ENCODE data around the gene IKZF2.

IKZF2 gene

DNA sequence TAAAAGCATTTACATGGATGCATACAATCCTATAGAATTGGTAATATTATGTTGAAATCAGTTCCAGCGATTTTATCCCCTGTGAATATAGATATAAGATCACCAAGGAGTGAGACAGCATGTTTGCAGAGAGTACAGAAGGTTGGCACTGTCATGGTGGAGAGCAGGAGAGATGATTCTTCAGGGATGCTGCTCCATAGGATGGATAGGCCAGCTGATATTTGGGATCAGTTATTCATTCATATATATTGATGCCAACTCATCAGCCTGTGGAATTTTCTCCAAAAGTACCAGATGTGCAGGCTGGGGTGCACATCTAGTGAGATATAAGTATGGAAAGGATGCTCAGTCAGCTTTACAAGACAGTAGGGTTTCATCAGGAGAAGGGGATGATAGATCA lies 139.9 kb downstream of the IKZF2 start:
- no peak for DNase-seq (ENCODE audit: low read depth)
- H3K4me3 ChIP-seq (ENCODE audit: low read depth, low read length), result no peak overlapping the region
- TF ChIP-seq MYC (IDR thresholded peaks at IDR 0.05; ENCODE audit: low read depth, low read length), result no peak
- TF ChIP-seq POLR2A (IDR thresholded peaks at IDR 0.05; ENCODE audit: extremely low read depth, insufficient read length), result no peak

DNA sequence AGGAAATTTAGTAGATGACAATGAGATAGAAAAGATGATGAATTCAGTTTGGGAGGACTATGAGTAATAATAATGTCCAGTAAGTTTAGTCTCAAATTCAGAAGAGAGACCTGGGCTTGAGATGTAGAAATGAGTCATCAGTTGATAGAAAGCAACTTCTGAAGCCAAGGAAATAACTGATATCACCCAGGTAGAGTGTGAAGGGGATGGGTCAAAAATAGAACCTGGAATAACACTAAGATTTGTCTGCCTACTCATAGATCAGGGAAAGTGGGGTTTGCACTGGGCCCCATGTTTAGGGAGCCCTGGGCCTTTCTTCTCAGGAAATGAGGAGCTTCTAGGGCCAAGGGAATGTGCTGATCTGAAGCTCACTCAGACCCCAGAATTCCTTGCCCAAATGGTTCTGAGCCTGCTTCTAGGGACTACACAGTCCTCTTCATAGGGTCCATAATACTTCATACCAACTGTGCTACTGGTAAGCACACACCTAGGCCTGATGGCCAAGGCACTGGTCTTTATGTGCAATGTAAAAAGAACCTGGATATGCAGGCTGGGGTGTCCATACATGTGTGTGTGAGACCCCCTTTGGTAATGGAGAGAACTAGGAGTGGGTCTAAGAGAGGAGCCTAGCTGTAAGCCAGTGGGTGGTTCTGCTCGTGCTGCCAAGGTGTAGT lies 141.2 kb downstream of the IKZF2 start:
- DNase-seq (ENCODE audit: low read depth), result no peak
- H3K4me3 ChIP-seq (ENCODE audit: low read depth, low read length), result no peak overlapping the region
- no peak for TF ChIP-seq POLR2A (IDR thresholded peaks at IDR 0.05; ENCODE audit: extremely low read depth, insufficient read length)
- TF ChIP-seq MYC (IDR thresholded peaks at IDR 0.05; ENCODE audit: low read depth, low read length), result no peak
- TF ChIP-seq, protein P1, sequence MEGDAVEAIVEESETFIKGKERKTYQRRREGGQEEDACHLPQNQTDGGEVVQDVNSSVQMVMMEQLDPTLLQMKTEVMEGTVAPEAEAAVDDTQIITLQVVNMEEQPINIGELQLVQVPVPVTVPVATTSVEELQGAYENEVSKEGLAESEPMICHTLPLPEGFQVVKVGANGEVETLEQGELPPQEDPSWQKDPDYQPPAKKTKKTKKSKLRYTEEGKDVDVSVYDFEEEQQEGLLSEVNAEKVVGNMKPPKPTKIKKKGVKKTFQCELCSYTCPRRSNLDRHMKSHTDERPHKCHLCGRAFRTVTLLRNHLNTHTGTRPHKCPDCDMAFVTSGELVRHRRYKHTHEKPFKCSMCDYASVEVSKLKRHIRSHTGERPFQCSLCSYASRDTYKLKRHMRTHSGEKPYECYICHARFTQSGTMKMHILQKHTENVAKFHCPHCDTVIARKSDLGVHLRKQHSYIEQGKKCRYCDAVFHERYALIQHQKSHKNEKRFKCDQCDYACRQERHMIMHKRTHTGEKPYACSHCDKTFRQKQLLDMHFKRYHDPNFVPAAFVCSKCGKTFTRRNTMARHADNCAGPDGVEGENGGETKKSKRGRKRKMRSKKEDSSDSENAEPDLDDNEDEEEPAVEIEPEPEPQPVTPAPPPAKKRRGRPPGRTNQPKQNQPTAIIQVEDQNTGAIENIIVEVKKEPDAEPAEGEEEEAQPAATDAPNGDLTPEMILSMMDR (IDR thresholded peaks at IDR 0.05; ENCODE audit: low read depth, low read length), result no peak
- TF ChIP-seq, protein P2, sequence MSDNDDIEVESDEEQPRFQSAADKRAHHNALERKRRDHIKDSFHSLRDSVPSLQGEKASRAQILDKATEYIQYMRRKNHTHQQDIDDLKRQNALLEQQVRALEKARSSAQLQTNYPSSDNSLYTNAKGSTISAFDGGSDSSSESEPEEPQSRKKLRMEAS (IDR thresholded peaks at IDR 0.05; ENCODE audit: low read depth, low read length), result no peak

DNA sequence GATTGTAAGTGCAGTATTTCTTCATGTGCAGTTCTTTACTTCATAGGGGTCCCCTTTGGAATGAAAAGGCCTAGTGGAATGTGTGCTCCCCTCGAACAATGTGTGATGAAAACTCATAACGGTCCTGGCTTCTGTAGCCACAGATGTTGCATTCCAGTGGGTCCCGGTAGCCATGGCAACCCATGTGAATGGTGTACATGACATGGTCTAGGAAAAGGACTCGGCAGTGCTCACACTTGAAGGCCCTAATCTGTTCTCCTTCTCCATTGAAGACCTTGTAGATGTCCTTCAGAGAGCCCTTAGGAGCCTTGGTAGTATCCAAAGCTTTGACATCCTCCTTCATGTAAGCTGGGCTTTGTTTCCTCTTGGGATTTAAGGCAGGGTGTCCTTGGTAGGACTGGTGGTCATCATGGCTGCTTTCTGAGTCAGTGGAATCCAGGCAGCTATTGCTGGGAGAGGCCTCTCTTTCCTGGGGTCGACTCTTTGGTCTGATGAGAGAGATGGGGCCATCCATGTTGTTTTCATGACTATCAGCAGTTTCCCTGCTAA lies 144.0 kb downstream of the IKZF2 start:
- TF ChIP-seq POLR2A (IDR thresholded peaks at IDR 0.05; ENCODE audit: extremely low read depth, insufficient read length) (no peak), MYC (IDR thresholded peaks at IDR 0.05; ENCODE audit: low read depth, low read length) (no peak)
- TF ChIP-seq, protein P2 (IDR thresholded peaks at IDR 0.05; ENCODE audit: low read depth, low read length), result no peak
- TF ChIP-seq, protein P1 (IDR thresholded peaks at IDR 0.05; ENCODE audit: low read depth, low read length), result no peak

DNA sequence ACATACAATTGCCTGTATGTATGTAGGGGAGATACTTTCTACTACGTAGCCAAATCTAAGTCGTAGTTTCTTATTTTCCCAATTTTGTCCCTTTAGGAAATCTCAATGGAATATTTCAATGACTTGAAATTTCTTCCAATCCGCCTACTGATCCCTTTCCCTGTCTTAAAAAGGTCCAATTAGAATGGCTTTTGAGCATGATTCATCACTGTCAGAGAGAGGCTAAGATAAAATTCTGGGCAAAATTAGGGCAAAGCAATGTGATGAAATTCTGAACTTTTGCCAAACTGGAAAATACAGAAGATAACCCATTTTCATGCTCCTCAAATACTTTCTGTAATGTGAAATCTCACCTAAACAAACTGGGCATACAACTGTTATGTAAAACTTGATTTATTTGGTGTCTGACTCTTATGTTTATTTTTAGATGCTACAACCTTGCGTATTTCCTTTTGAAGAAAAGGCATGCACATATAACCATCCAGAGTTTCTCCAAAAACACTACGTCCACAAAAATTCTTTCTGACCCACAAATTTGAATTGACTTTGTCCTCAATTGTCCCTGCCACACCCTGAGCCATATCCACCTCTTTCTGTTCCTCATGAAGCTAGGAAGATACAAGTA lies 147.1 kb downstream of the IKZF2 start:
- TF ChIP-seq, protein P2 (IDR thresholded peaks at IDR 0.05; ENCODE audit: low read depth, low read length), result no peak
- TF ChIP-seq MYC (IDR thresholded peaks at IDR 0.05; ENCODE audit: low read depth, low read length), result no peak
- TF ChIP-seq, protein P1 (IDR thresholded peaks at IDR 0.05; ENCODE audit: low read depth, low read length), result no peak
- no peak for TF ChIP-seq POLR2A (IDR thresholded peaks at IDR 0.05; ENCODE audit: extremely low read depth, insufficient read length)
- DNase-seq (ENCODE audit: low read depth), result no peak
- no peak overlapping the region for H3K4me3 ChIP-seq (ENCODE audit: low read depth, low read length)

More for the DNA sequence above, 144.0 kb downstream of the IKZF2 start:
- no peak for DNase-seq (ENCODE audit: low read depth)
- no peak overlapping the region for H3K4me3 ChIP-seq (ENCODE audit: low read depth, low read length)

DNA sequence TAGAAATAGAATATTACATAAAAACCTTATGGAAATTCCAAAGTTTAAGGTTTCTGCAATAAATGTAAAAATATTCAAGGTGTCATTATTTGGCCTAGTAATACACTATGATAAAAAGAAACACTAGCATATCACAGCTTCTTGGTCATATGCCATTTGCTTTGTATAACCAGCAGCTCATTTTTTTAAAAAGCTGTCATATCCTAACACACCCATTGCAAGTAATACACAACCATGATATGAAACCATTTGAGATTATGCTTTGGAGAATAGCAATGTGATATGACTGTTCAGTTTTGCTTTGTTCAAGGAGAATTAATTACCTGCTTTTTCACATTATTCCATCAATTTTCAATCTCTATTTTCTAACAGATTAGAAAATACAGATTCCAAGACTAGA lies 149.0 kb downstream of the IKZF2 start:
- TF ChIP-seq, protein P1 (IDR thresholded peaks at IDR 0.05; ENCODE audit: low read depth, low read length), result no peak
- TF ChIP-seq MYC (IDR thresholded peaks at IDR 0.05; ENCODE audit: low read depth, low read length) (no peak), POLR2A (IDR thresholded peaks at IDR 0.05; ENCODE audit: extremely low read depth, insufficient read length) (no peak)
- H3K4me3 ChIP-seq (ENCODE audit: low read depth, low read length), result no peak overlapping the region
- DNase-seq (ENCODE audit: low read depth), result no peak

DNA sequence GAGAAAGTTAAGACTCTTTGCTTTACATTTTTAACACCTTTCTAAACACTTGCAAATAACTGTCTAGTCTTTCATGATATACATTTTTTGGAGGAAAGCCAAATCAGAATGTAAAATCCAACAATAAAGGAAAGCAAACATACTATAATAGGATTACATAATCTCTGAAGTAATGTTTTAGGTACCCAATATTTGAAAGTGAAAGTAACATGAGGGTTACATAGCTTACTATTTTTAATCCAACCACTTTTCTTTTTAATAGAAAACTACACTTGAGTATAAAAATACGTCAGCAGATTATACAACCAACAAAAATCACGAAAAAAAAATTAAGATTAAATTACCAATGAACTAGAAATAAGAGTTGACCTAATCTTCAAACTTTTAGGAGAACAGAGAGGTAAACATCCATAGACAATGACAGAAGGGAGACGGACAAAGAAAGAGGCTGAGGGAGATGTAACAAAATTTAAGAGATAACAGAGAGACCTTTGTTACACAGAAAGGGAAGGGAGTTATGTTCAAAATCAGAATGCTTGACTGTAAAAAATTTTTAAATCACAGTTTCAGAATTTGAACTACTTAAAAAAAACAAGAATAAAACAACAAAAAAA lies 150.0 kb downstream of the IKZF2 start:
- DNase-seq (ENCODE audit: low read depth), result no peak
- H3K4me3 ChIP-seq (ENCODE audit: low read depth, low read length), result no peak overlapping the region
- TF ChIP-seq, protein P1 (IDR thresholded peaks at IDR 0.05; ENCODE audit: low read depth, low read length), result no peak
- no peak for TF ChIP-seq POLR2A (IDR thresholded peaks at IDR 0.05; ENCODE audit: extremely low read depth, insufficient read length)
- TF ChIP-seq, protein P2 (IDR thresholded peaks at IDR 0.05; ENCODE audit: low read depth, low read length), result no peak
